K562 (cell line): Measurements from ENCODE around the gene BSDC1. TPM values are rescaled to one million over a fixed set of nuclear protein-coding genes. Genes with fewer than 3 reads are reported as not detected.
A peak's percentile ranks its signal among the peaks of the same experiment; 100 is the strongest.

Experiments used
- BCLAF1 ChIP-seq, 2 experiments: fragments of 450-650 bp in 1 of 2; IDR thresholded peaks; 2 replicates each; pipeline ENCODE4 v1.6.1; 2011 to 2017; ENCODE audit warnings: low read depth in 2 of 2, antibody characterized with exemption in 1 of 2, borderline replicate concordance in 1 of 2, low read length in 1 of 2, mild to moderate bottlenecking in 1 of 2, mixed read lengths in 1 of 2; ENCODE audit not compliant: control insufficient read depth in 1 of 2
- BMI1 ChIP-seq: fragments of 150-350 bp; IDR thresholded peaks from 2 replicates; pipeline ENCODE4 v1.6.1; 2014; ENCODE audit warnings: low read length
- CBFA2T2 ChIP-seq: fragments of 450-650 bp; conservative IDR thresholded peaks from 2 replicates; pipeline ENCODE4 v1.6.1; 2017; ENCODE audit warnings: mild to moderate bottlenecking
- DIDO1 ChIP-seq: fragments of 450-650 bp; IDR thresholded peaks from 2 replicates; pipeline ENCODE4 v1.6.1; 2016; ENCODE audit warnings: low read depth, missing biosample characterization, missing genetic modification characterization
- MXI1 ChIP-seq: IDR thresholded peaks from 2 replicates; pipeline ENCODE4 v1.6.1; 2011; ENCODE audit warnings: low read depth, mild to moderate bottlenecking, improper control_type of control experiment, low read length
- REST ChIP-seq, 2 experiments: fragments of 450-650 bp; formaldehyde crosslinking in 1 of 2; IDR thresholded peaks; 2 replicates each; pipeline versions ENCODE4 v1.4.0 to v1.6.1; 2014 to 2020; ENCODE audit warnings: mild to moderate bottlenecking in 2 of 2, borderline replicate concordance in 1 of 2, low read depth in 1 of 2
- SMARCB1 ChIP-seq: IDR thresholded peaks from 2 replicates; pipeline ENCODE4 v1.6.1; 2011; ENCODE audit warnings: improper control_type of control experiment, low read depth; ENCODE audit not compliant: insufficient read length
- SRSF9 ChIP-seq: fragments of 200-400 bp; formaldehyde crosslinking; IDR thresholded peaks from 2 replicates; pipeline ENCODE4 v1.6.1; 2017; ENCODE audit warnings: low read depth, low read length, borderline replicate concordance
- ZNF830 ChIP-seq: fragments of 250-450 bp; sonication (Bioruptor Pico); IDR thresholded peaks from 2 replicates; pipeline ENCODE4 v1.5.0; 2021; ENCODE audit warnings: mild to moderate bottlenecking
- polyA plus RNA-seq, 8 experiments: library from polyadenylated mRNA; depleted of rRNA in 4 of 8; stranded (reverse) in 5 of 8; unstranded in 3 of 8; fragments of >200 nt; fragmentation: Nextera tagmentation in 2 of 8; fragmentation: Illumina TruSeq in 1 of 8; extraction: Ambion mirVana in 2 of 8; extraction: Trizol in 1 of 8; gene quantifications; 2 replicates each; pipeline versions ENCODE4 v1.2.1 to v1.2.3, GENCODE V29; 2011 to 2014; ENCODE audit warnings: inconsistent platforms in 1 of 8, missing spikeins in 1 of 8
- total RNA-seq, 7 experiments: library from RNA; depleted of rRNA in 6 of 7; stranded (reverse); fragments of >200 nt in 6 of 7; fragmentation: Illumina TruSeq in 2 of 7; extraction: Trizol in 2 of 7; gene quantifications; 2 replicates each; pipeline versions ENCODE4 v1.2.1 to v1.2.3, GENCODE V29; 2011 to 2021; ENCODE audit warnings: low replicate concordance in 1 of 7
- TF ChIP-seq, protein P1 (sequence below): fragments of 250-450 bp; sonication (Bioruptor Pico); IDR thresholded peaks from 2 replicates; pipeline ENCODE4 v1.5.0; 2021; ENCODE audit warnings: mild to moderate bottlenecking, moderate library complexity

The BSDC1 gene
- total and polyA plus RNA-seq, 9 of the 15 experiments (the other 6 are each of a cell fraction or from before 2014, with no cell fraction given), result 10.2 to 96.8 (median 73.1) TPM

DNA sequence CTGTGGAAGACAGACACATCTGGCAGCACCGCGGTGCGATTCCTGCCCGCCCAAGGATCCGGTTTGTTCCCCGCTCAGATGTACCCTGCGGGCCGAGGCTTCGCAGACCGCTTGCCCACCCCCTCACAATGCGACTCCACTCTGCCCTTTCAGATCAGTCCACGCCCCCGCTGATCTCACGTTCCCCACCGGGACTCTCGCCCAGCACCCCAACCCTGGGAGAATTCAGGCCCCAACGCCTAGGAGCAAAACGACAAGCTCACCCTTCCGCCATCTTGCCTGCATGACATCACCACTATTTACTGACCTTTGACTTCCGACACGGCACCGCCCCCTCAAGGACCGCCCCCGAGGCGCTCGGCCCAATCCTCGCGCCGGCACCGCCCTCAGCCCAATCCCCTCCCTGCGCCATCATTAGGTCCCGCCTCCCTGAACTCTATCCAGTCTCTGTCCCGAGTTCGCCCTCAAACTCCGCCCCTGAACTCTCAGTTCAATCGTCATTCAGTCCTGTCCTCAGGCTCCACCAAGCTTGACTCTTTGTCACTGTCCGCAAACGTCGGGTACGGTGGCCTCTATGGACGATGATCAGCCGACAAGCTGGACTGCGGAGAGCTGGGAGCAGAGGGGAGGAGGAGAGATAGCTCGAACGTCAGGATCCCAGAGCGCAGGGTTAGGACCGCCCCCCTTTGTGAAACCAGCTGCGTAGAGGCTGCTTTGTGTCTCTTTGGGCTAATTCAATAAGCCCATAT, at the start of gene BSDC1 (continued):
- TF ChIP-seq REST (IDR thresholded peaks at IDR 0.05; ENCODE audit: borderline replicate concordance) (peak; percentile 44; the same call in 1 of the 2 replicates), REST (CRISPR knock-in tag; IDR thresholded peaks at IDR 0.05; ENCODE audit: low read depth) (peak; percentile 69; the same call in 1 of the 2 replicates), BMI1 (no peak), BCLAF1 (IDR thresholded peaks at IDR 0.05; ENCODE audit: borderline replicate concordance in 1 of 2, control insufficient read depth in 1 of 2, low read depth in 2 of 2, low read length in 1 of 2) (peak in 1 of 2 experiments; percentile 79; a peak in 2 of 4 replicates), SRSF9 (no peak), SMARCB1 (no peak), DIDO1 (tag) (peak; percentile 66; the same call in 1 of the 2 replicates), ZNF830 (CRISPR knock-in tag) (0 out of 2 replicates have a peak, but pooled peaks have one; percentile 85), CBFA2T2 (no peak), MXI1 (peak; percentile 23; the same call in 1 of the 2 replicates)
- TF ChIP-seq, protein P1, sequence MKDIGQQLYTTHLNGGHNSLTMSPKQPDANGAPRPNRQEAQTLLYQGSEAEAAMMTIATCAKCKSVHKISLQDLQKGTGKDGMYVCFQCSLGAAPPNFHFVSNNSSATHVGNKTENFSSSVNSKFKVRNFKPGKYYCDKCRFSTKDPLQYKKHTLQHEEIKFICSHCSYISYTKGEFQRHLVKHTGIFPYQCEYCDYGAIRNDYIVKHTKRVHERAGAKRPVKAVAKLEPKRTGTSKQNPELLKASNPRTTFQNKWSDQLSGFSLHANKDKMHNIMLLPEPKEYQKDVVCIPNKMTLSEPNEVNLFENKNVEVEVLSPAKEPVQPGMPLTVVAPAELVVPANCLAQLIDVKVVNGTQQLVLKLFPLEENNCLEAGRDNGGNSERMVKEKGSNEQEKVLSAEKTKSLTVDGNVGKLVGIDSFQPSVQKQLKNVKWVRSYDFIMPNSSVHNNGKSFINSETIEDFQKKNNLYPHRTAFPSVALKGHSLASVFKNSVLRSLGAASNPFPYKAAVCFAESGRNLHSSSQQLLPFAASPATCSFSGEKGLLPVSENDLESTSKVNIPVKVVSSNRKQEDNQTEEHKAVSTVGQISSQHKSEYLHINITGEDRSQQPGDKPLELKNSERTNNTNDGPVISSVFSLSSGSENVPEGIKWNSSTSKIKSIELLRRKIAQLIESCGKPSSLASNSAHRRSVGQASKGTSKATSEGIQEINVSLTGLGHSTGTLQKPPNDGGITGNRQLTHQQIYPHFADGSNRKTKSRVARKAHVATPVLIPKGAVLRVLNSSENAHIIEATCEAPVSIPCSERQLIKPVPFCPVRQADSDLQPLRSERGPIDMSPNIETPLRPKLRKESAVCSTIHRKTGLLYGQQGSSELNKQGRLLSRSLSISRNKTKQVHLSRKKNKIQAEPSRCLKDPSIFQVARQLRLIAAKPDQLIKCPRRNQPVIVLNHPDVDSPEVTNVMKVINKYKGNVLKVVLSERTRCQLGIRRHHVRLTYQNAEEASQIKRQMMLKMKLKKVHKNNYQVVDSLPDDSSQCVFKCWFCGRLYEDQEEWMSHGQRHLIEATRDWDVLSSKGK (CRISPR knock-in tag), result no peak
